H1 (cell line): ENCODE data around the gene ICA1. TPM values are rescaled to one million over a fixed set of nuclear protein-coding genes. Genes with fewer than 3 reads are reported as not detected.

Experiments
- KDM4A ChIP-seq: IDR thresholded peaks from one replicate; pipeline ENCODE4 v1.7.1; 2012; ENCODE audit warnings: low read depth, mild to moderate bottlenecking, moderate library complexity, low read length, inconsistent platforms; ENCODE audit not compliant: severe bottlenecking
- NRF1 ChIP-seq: IDR thresholded peaks from 2 replicates; pipeline ENCODE4 v1.6.1; 2011; ENCODE audit warnings: mild to moderate bottlenecking, low read depth, low read length, improper control_type of control experiment
- POLR2A ChIP-seq, 2 experiments: IDR thresholded peaks; 1 replicate in 1 of 2; 2 replicates in 1 of 2; pipeline ENCODE4 v1.6.1; 2011; ENCODE audit warnings: low read depth in 2 of 2, low read length in 2 of 2, mild to moderate bottlenecking in 2 of 2; ENCODE audit errors: control extremely low read depth in 1 of 2
- polyA plus RNA-seq, 7 experiments: library from polyadenylated mRNA; depleted of rRNA in 3 of 7; stranded (reverse) in 5 of 7; unstranded in 2 of 7; fragments of >200 nt in 5 of 7; fragments of 200-250 nt in 2 of 7; gene quantifications; 1 replicate in 5 of 7; 2 replicates in 1 of 7; 4 replicates in 1 of 7; pipeline versions ENCODE4 v1.2.1 to v1.2.3, GENCODE V29; 2011 to 2013; ENCODE audit warnings: missing spikeins in 2 of 7, mixed read lengths in 2 of 7
- total RNA-seq: library from RNA; stranded (reverse); fragmentation: NEBNext Ultra II Directional; extraction: Animal tissue kit (Norgen Biotek cat#: 25700); gene quantifications from 2 replicates; pipeline ENCODE4 v1.2.1, GENCODE V29; 2021
- TF ChIP-seq, protein P1 (sequence below): fragments of 300-600 bp; sonication (generic); IDR thresholded peaks from 2 replicates; pipeline ENCODE4 v1.7.1; 2012; ENCODE audit warnings: low read length, moderate library complexity, mild to moderate bottlenecking, inconsistent platforms; ENCODE audit not compliant: insufficient replicate concordance
- TF ChIP-seq, protein P2 (sequence below): IDR thresholded peaks from 2 replicates; pipeline ENCODE4 v1.6.1; 2012; ENCODE audit warnings: low read length, inconsistent platforms

ICA1 gene
- total and polyA plus RNA-seq, 2 of the 8 experiments (the other 6 are each of a cell fraction or from before 2014, with no cell fraction given), result 14.9 to 37.1 TPM

DNA sequence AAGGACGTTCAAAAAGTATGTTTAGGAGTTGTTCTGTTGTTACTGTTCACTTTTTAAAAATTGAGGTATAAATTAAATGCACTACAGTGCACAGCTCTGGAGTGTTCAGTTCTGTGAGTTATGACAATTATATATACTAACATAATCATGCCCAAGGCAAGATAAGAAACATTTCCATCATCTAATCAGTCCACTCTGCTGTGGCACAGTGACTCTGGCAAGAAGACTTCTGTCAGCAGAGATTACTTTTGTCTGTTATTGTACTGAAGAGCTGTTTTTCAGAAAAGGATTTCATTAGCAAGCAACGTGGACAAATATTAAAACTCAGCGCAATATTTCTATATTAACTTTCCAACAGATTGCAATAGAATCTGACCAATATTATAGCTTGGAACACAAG, 32.0 kb downstream of the ICA1 start (continued):
- TF ChIP-seq, protein P1, sequence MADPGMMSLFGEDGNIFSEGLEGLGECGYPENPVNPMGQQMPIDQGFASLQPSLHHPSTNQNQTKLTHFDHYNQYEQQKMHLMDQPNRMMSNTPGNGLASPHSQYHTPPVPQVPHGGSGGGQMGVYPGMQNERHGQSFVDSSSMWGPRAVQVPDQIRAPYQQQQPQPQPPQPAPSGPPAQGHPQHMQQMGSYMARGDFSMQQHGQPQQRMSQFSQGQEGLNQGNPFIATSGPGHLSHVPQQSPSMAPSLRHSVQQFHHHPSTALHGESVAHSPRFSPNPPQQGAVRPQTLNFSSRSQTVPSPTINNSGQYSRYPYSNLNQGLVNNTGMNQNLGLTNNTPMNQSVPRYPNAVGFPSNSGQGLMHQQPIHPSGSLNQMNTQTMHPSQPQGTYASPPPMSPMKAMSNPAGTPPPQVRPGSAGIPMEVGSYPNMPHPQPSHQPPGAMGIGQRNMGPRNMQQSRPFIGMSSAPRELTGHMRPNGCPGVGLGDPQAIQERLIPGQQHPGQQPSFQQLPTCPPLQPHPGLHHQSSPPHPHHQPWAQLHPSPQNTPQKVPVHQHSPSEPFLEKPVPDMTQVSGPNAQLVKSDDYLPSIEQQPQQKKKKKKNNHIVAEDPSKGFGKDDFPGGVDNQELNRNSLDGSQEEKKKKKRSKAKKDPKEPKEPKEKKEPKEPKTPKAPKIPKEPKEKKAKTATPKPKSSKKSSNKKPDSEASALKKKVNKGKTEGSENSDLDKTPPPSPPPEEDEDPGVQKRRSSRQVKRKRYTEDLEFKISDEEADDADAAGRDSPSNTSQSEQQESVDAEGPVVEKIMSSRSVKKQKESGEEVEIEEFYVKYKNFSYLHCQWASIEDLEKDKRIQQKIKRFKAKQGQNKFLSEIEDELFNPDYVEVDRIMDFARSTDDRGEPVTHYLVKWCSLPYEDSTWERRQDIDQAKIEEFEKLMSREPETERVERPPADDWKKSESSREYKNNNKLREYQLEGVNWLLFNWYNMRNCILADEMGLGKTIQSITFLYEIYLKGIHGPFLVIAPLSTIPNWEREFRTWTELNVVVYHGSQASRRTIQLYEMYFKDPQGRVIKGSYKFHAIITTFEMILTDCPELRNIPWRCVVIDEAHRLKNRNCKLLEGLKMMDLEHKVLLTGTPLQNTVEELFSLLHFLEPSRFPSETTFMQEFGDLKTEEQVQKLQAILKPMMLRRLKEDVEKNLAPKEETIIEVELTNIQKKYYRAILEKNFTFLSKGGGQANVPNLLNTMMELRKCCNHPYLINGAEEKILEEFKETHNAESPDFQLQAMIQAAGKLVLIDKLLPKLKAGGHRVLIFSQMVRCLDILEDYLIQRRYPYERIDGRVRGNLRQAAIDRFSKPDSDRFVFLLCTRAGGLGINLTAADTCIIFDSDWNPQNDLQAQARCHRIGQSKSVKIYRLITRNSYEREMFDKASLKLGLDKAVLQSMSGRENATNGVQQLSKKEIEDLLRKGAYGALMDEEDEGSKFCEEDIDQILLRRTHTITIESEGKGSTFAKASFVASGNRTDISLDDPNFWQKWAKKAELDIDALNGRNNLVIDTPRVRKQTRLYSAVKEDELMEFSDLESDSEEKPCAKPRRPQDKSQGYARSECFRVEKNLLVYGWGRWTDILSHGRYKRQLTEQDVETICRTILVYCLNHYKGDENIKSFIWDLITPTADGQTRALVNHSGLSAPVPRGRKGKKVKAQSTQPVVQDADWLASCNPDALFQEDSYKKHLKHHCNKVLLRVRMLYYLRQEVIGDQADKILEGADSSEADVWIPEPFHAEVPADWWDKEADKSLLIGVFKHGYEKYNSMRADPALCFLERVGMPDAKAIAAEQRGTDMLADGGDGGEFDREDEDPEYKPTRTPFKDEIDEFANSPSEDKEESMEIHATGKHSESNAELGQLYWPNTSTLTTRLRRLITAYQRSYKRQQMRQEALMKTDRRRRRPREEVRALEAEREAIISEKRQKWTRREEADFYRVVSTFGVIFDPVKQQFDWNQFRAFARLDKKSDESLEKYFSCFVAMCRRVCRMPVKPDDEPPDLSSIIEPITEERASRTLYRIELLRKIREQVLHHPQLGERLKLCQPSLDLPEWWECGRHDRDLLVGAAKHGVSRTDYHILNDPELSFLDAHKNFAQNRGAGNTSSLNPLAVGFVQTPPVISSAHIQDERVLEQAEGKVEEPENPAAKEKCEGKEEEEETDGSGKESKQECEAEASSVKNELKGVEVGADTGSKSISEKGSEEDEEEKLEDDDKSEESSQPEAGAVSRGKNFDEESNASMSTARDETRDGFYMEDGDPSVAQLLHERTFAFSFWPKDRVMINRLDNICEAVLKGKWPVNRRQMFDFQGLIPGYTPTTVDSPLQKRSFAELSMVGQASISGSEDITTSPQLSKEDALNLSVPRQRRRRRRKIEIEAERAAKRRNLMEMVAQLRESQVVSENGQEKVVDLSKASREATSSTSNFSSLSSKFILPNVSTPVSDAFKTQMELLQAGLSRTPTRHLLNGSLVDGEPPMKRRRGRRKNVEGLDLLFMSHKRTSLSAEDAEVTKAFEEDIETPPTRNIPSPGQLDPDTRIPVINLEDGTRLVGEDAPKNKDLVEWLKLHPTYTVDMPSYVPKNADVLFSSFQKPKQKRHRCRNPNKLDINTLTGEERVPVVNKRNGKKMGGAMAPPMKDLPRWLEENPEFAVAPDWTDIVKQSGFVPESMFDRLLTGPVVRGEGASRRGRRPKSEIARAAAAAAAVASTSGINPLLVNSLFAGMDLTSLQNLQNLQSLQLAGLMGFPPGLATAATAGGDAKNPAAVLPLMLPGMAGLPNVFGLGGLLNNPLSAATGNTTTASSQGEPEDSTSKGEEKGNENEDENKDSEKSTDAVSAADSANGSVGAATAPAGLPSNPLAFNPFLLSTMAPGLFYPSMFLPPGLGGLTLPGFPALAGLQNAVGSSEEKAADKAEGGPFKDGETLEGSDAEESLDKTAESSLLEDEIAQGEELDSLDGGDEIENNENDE, result no peak
- TF ChIP-seq POLR2A (IDR thresholded peaks at IDR 0.05; ENCODE audit: control extremely low read depth in 1 of 2, low read depth in 2 of 2, low read length in 2 of 2), result no peak
- no peak for TF ChIP-seq NRF1
- TF ChIP-seq, protein P2, sequence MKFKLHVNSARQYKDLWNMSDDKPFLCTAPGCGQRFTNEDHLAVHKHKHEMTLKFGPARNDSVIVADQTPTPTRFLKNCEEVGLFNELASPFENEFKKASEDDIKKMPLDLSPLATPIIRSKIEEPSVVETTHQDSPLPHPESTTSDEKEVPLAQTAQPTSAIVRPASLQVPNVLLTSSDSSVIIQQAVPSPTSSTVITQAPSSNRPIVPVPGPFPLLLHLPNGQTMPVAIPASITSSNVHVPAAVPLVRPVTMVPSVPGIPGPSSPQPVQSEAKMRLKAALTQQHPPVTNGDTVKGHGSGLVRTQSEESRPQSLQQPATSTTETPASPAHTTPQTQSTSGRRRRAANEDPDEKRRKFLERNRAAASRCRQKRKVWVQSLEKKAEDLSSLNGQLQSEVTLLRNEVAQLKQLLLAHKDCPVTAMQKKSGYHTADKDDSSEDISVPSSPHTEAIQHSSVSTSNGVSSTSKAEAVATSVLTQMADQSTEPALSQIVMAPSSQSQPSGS, result no peak
- TF ChIP-seq KDM4A, result no peak
